Activated CD4-positive, alpha-beta T cell treated with anti-CD3 and anti-CD28 coated beads, Interleukin-2, amount 50 U/mL, for 4 hours (primary cell): ENCODE results near the gene SIX3.

Experiments
- DNase-seq, 2 experiments: peaks; one replicate each; pipeline ENCODE4 v3.0.0-alpha.2; 2020

The SIX3 gene

DNA sequence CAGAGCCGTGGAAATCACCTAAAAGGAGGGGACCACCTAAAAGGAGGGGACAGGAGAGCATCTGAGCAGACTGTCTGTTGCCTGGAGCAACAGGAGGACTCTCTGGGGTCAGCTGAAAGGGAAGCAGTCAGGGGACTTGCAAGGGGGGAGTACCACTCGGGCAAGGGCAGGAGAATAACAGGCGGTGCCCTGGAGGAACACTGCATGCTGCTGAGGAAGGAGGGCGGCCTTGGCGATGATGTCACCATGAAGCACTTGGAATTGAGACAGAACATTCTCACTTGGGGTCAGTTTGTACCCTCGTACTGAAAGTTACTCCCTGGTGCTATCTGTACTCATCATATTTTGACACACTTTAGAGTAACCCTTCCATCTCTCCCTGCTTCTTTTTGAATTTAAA, 18.4 kb downstream of the SIX3 start:
- DNase-seq = no peak

DNA sequence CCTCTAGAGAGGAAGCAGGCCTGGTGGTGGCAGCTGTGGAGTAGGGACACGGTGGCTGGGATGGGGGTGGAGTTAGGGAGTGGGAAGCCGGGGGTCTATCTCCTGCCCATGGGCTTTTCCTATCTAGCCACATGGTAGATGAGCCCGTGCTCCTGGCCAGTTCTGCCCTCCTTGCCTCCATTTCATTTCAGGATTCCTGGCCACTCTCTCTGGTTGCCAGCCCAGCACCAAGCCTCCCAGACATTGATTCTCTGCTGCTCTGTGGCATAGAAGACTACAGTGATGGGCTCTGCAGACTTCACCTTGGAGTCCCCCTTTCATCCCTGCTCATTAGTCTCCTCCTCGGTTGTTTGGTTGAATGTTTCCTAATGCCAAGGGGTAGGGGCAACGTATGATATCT, 19.4 kb downstream of the SIX3 start:
- no peak for DNase-seq

DNA sequence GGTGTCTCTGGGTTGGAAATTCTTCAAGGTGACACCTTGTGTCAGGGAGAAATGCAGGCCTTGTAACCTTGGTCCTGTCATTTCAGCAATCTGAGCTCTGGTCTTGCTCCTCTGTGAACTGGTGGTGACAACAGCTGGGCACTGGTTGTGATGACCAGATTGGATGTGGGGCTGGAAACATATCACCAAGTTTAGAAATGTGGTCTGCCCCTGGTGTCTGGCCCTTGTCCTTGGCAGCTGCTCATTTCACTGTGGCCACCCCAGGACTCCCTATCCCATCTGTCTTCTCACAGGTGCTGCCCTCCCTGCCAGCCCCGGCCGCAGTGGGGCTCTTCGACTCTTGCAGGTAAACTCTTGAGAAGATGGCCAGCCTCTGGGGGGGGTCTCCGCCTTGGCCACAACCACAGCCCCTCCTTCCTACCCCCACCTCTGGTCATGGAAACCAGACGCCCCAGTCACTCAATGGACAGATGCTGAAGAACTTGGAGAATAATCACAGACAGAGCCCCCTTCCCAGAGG, 20.7 kb downstream of the SIX3 start:
- DNase-seq = no peak

DNA sequence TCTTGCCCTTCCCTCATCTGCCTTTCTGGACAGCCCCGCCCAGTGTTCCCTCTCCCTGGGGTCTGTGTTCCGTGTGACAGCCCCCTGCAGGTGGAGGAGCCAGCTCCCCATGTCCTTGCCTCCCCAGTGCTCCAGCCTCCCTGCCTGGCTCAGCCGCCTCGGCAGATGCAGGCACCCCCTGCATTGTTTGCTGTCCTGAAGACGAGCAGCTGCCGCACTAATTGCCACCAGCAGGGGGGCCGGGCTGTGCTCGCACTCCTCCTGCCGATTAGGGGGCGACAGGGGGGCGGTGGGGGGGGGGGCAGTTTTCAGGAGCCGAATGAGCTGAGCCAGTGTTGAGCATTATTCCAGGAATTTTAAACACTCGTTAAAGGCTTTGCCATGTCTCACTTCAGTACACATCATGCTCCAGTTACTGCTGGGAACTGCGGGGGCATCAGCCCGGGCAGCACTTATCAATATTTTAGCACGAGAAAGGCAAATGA, 23.3 kb downstream of the SIX3 start:
- DNase-seq = no peak

DNA sequence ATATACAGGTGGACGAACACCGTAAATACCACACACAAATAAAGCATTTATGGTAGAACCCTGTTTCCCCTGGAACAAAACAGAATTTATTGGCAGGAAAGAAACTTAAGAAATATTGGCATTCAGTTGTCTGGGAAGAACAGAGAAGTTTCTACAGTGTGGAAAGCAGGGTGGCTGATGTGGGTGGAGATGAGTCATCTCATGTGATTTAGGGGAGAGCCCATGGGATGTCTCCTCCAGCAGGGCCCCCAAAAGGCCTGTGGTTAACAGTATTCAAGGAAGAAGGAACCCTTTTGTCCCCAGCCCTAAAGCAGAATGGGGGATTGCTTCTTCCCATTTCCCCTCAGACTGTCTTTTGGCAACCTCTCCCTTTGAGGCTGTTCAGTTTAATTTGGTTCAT, 24.2 kb downstream of the SIX3 start:
- no peak for DNase-seq

DNA sequence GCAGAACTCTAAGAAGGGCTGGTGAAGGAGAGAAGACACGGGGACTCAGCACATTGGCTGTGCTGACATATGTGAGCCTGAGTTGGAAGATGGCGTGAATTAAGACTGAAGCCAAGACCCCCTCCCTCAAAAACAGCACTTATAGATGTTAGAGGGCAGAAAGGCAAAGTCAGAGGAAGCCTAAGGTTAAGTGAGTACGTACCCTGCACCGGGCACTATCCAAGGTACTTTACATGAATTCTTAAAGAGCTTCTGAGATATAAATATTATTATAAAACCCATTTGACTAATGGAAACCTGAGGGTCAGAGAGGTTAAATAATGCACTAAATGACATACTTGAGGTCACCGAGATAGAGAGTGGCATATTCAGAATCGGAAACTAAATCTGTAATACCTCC, 25.6 kb downstream of the SIX3 start:
- DNase-seq = no peak

DNA sequence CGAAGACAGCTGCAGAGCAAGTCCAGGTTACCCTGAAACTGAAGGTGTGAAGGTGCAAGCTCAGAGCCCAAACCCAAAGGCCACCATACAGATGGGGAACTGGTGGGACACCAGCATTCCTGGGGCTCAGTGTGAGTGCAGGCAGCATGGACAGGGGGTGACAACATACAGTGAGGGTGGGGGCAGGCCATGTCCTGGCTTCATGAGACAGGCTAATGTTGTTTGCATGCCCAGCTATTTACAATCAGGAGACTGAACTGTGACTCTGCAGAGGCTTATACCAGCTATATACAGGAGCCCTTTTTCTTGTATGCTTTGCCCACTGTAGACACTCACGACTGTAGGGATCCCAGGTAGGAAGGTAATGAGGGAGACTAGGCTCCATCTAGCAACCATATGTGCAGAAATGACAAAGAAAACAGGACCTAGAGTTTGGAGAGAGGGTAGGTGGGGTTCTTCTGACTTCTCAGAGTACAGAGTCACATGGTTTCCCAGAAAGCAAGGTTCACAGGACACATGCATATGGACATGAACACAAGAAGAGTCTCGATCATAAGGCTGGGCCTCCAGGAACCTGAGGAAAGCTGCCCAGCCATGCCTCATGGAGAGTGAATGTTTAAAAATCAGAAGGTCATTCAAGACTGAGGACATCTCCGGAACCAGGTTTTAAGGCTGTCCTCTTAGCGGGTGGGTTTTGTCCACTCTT, 26.4 kb downstream of the SIX3 start:
- DNase-seq = no peak

DNA sequence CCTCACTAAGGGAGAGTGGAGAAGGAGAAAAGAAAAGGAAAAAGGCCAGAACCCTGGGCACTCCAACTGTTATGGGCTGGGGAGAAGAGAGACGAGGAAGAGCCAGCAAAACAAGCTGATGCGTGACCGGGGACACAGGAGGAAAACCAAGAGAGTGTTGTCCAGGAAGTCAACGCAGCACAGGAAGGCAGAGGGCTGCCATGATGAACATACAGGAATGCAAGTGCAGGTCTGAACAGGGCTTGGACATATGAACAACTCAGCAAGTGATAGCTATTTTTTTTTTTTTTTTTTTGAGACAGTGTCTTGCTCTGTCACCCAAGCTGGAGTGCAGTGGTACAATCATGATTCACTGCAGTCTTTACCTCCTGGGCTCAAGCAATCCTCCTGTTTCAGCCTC, 28.4 kb downstream of the SIX3 start:
- no peak for DNase-seq

DNA sequence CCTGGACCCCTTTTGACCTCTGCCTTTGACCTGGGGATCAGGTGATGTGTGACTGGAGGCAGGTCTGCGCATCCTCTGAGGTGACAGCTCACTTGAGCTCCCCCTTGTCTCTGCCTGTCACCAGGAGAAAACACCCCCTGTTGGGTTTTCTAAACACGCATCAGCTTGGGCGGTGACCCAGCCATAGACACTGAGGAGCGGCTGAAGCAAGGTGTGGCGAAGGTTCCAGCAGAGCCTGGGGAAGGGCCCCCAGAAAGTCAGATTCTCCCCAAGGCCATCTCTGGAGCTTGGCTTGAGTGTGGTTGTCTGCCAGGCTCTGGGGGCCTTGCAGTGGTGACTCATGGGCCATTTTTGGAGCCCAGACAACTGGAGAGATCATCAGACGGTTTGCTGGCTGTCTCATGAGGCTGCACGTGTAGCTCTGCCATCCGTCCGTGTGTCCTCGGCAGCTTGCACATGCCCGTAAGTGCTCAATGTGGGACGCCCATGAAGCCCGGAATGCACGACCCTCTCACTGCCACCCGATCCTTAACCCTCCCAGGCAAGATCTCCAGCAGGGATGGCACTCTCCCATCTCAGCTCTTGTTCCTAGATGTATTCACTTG, 29.4 kb downstream of the SIX3 start:
- no peak for DNase-seq

DNA sequence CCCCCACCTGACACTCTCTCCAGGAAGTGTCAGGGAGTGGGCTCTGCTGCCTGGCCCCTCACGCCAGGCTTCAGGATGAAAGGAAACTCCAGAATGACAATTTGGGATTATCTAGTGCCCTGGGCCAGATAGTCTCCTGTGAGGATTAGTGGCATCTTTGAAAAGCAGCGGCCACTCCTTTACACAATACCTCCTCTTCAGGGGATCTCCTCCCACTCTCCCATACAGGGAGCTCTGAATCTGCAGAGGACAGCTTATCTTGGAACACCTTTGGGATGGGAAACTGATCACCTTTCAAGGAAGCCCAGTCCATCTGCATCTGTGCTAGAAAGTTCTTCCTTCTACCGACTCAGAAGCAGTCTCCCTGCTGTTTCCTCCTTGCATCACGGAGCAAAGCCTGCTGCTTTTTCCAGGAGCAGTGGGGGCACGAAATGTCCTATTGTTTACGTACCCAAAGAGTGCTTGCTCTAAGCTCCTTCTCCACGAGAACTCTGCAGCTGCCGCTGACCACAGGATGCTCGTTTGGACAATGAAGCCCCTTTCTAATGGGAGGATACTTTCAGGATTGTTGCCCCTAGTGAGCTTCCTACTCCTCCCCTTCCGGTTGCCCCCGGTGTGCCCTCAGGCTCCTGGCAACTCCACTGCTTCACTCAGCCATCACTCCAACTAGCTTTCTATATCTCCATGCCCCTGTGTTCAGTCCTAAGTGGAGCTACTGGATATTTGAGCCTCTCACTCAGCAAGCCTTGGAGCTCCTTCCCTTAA, 31.5 kb downstream of the SIX3 start:
- no peak for DNase-seq

DNA sequence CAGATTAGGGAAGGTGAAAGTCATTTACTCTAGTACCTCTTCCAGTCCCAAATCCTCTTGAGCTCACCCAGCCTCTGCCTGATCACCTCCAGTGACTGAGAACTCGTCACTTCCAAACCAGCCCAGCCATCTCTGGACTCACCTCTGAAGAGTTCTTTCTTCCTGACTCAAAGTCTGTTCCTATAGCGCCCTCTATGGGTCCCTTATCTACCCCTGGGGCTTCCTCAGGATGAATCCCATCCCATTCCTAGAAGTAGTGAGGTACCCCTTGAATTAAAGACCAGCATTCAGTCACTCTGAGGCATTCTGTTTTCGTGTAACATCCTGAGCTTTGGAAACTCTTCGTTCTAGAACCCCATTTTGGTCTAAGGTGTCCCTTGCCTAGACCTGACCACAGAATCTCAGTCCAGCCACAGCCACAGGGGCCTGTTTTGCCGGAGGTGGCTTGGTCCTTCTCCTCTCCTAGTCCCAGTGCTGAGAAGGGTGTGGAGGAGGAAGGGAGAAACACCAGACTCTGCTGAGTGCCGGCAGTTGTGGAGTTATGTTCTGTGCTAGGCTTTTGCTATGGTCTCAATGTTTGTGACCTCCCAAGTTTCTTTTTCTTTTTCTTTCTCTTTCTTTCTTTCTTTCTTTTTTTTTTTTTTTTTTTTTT, 32.7 kb downstream of the SIX3 start:
- no peak for DNase-seq

DNA sequence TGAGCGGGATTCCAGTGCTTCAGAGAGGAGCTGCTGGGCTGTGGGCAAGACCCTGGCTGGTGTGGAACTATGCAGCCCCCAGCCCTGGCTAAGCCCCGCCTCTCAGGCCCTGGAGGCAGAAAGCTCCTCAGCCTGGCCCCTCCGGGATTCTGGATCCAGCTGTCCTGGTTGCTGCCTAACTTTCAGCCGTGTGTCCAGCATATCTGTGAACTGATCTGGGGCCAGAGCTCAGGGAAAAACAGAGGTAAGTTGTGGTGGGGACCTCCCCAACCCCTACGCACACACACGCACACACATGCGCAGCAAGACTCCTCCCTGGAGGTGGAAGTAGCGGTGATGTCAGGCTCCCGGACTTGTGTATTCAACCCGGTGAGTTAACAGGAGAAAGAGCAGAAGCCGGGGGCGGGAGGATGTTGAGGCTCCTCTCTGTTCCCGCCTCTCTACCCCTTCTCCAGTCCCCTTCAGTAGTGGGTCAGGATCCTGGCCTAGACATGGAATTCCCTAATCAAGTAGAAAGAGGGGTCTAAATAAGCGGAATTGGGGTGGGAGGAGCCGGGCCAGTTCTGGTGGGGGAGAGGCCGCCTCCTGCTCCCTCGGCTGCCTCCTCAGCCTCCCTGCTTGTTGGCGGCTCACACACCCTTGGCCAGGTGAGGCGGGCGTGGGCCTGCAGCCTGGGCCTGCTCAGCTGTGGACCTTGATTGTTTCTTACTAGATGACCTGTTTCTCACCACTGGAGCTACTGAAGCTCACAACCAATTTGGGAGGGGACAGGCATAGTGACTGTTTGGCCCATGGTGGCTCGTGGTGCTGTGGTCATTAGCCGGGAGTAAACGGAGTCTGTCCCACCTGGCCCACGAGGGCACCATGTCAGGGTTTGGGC, 34.3 kb downstream of the SIX3 start:
- no peak for DNase-seq

DNA sequence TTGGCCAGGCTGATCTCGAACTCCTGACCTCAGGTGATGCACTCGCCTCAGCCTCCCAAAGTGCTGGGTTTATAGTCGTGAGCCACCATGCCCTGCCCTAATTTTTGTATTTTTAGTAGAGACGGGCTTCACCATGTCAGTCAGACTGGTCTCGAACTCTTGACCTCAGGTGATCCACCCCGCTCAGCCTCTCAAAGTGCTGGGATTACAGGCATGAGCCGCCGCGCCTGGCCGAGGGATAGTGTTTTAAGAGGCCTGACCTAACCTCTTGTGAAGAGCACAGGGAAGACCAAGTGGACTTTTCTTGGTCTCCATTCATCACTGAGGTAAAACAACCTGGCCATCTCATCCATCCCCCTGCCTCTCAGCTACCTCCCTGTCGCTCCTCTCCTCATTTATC, 38.1 kb downstream of the SIX3 start:
- no peak for DNase-seq

DNA sequence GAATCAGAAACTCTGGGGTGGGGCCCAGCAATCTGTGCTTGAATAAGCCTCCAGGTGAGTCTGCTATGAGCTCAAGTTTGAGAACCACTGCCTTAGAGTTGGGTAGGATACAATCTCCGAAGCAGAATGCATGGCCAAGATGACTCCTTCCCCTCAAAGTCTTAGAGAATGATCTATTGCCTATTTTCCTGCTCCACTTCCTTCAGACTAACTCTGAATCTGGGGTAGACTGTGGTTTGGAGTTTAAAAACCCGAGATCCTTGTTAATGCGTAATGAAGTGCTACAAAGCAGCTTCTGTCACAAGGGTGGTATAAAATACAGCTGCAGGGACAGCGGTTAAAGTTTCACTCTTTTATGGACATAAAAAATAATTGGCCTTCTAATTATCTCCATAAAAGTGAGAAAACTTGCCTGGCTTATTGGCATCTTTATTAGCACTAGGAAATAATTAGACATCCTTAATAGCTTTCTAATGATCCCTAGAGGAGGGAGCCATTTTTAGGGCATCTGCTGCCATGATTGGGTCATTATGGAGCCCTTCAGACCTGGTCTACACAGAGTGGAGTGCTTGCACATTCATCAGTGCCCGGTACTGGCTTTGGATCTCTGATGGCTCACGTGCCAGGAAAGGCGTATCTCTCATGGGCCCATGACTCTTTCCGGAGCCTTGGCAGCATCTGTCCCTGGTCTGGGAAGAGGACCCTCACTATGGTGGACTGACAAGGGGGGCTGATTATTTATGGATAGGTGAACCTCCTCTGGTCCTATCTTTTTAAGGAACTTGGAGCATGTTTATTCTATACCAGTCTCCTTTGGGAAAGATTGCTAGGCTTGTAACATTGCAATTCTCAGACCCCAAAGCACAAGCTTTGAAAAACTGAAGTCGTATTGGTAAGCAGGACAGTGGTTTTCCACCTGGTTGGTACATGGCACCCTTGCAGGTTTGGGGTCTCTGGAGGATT, 39.5 kb downstream of the SIX3 start:
- no peak for DNase-seq

DNA sequence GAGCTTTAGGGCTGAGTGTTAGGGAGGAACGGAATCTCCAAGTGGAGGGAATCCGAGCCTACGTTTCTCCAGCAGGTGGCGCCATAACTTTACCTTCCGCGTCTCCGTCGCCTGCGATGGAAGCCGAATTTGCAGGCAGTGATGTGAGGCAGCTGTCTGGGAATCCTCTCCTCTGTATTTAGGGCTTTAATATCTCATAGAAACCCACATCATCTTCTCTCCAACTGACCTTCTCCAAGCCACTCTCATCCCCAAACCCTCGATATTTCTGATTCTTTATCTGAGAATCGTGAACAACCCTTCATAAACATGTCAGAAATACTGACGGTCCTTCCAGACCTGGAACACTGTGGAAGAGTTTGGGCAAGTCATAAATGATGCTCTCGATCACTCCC, 40.2 kb downstream of the SIX3 start:
- peak; percentile 50 to 59 for DNase-seq

DNA sequence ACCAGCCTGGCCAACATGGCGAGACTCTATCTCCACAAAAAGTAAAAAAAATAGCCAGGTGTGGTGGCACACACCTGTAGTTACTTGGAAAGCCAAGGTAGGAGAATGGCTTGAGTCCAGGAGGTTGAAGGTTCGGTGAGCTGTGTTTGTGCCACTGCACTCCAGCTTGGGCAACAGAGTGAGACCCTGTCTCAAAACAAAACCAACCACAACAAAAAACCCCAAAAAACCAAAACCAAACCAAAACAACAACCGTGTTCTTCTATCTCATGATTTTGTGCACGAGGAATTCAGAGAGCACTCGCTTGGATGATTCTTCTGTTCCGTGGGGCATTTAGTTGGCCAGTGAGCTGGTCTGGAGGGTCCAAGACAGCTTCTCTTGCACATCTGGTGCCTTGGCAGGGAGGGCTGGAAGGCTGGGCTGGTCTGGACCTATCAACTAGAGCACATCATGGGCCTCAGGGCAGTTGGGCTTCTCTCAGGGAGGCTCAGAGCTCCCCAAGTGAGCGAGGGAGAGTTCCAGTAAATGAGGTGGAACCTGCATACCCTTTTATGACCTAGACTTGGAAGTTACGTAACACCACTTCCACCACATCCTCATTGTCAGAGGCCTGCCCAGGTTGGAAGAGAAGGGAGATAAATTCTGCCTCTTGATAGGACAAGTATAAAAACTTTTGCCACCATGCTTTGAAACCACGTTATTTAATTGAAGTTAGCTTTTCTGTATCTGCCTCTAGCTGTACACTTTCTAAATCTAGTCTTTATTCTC, 42.5 kb downstream of the SIX3 start:
- DNase-seq = no peak

DNA sequence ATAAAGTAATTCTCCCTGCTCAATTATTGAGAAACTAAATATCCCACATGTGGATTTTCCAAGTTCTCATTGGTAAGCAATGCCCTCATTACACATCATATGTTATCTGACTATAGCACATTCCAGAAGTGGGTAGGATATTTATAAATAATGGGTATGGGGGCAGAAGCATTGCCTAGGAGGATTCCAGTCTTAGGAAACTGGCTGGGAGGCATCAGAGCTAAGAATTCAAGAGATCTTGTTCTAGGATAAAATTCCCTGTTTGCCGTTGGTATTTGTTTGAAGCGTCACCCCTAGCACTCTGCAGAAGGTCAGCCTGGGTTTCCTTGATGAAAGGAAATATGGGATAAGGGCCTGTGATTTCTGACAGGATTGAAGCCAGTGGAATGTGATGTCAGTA, 47.7 kb downstream of the SIX3 start:
- DNase-seq = no peak

DNA sequence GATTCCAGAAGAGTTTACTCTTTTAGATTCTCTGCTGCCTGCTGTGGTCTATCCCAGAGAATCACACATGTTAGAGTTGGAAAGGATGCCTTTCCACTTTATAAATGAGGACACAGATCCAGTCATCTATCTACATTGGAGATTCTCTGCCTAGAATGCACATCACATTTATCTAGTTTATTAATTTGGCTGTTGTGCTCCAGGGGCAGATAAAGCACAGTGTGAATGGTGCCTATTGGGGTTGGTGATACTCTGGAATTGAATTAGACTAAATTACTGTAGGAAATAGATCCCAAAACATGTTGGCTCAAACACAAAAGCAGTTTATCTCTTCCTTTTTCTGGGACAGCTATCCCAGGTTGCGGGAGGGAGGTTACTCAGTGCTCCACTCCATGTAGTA, 52.9 kb downstream of the SIX3 start:
- no peak for DNase-seq
